Duodenal mucosa (tissue), 2 donors: ENCODE results near the gene ZNF407.
"Not testable (repeated sequence)": the region's sequence is repeated elsewhere in the genome, so short reads cannot be mapped to it uniquely, and the experiment has no call there.

ENCODE experiments used
- H3K27ac ChIP-seq: one replicate; pipeline ENCODE4 v1.7.0; 2013; ENCODE audit warnings: low read depth, low read length
- H3K27me3 ChIP-seq, 2 donors: one replicate each; pipeline ENCODE4 v1.7.0; 2013; ENCODE audit warnings: low read length in 2 of 2, control low read depth in 1 of 2; ENCODE audit not compliant: insufficient read depth in 2 of 2, control insufficient read depth in 1 of 2
- H3K36me3 ChIP-seq, 2 donors: one replicate each; pipeline ENCODE4 v1.7.0; 2013; ENCODE audit warnings: low read length in 2 of 2, control low read depth in 1 of 2; ENCODE audit not compliant: insufficient read depth in 2 of 2, control insufficient read depth in 1 of 2
- H3K4me1 ChIP-seq, 2 donors: one replicate each; pipeline ENCODE4 v1.7.0; 2013; ENCODE audit warnings: low read length in 2 of 2, control low read depth in 1 of 2; ENCODE audit not compliant: insufficient read depth in 2 of 2, control insufficient read depth in 1 of 2
- H3K4me3 ChIP-seq, 2 donors: one replicate each; pipeline ENCODE4 v1.7.0; 2013; ENCODE audit warnings: low read length in 2 of 2, low read depth in 1 of 2
- H3K9ac ChIP-seq, 2 donors: one replicate each; pipeline ENCODE4 v1.7.0; 2013; ENCODE audit warnings: low read length in 2 of 2, low read depth in 1 of 2
- H3K9me3 ChIP-seq, 2 donors: one replicate each; pipeline ENCODE4 v1.7.0; 2013; ENCODE audit warnings: low read length in 2 of 2, control low read depth in 1 of 2; ENCODE audit not compliant: control insufficient read depth in 1 of 2

The ZNF407 gene

DNA sequence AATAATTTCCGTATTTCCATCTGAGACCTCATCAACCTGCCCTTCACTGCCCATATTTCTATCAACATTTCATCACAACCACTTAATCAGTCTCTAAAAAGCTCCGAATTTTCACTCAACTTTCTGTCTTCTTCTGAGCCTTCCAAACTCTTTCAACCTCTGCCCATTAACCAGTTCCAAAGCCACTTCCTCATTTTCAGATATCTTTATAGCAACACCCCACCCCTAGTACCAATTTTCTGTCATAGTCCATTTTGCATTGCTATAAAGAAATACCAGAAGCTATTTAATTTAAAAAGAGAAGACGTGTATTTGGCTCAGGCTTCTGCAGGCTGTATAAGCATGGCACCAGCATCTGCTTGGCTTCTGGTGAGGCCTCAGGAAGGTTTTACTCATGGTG, 504.2 kb downstream of the ZNF407 start:
- Histone ChIP-seq H3K27ac (no peak overlapping the region), H3K9ac (no peak overlapping the region), H3K4me1 (no peaks in the 10 kb centered on the region), H3K4me3 (no peak overlapping the region), H3K9me3 (no peaks in the 10 kb centered on the region), H3K27me3 (no peaks in the 10 kb centered on the region), H3K36me3 (no peaks in the 10 kb centered on the region)

DNA sequence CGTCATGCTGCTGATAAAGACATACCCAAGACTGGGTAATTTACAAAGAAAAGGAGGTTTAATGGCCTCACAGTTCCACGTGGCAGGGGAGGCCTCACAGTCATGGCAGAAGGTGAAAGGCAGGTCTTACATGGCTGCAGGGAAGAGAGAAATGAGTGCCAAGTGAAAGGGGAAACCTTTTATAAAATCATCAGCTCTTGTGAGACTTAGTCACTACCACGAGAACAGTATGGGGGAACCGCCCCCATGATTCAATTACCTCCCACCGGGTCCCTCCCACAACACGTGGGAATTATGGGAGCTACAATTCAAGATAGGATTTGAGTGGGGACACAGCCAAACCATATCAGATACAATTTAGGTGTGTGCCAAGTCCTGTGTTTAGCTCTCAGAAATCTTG, 506.4 kb downstream of the ZNF407 start:
- not testable (repeated sequence) for H3K4me3 ChIP-seq, H3K36me3 ChIP-seq, H3K27ac ChIP-seq, H3K9ac ChIP-seq, H3K27me3 ChIP-seq, H3K9me3 ChIP-seq, H3K4me1 ChIP-seq

GRCh38 chr18:75104483-75104882, 506.8 kb downstream of the ZNF407 start:
- H3K27me3 ChIP-seq: no peaks in the 10 kb centered on the region
- no peak overlapping the region for H3K27ac ChIP-seq
- H3K36me3 ChIP-seq: no peaks in the 10 kb centered on the region
- no peaks in the 10 kb centered on the region for H3K4me1 ChIP-seq
- H3K9ac ChIP-seq: no peak overlapping the region
- no peaks in the 10 kb centered on the region for H3K9me3 ChIP-seq
- no peak overlapping the region for H3K4me3 ChIP-seq

- H3K9me3 ChIP-seq: no peaks in the 10 kb centered on the region
- H3K9ac ChIP-seq: no peak overlapping the region
- no peak overlapping the region for H3K27ac ChIP-seq
- H3K36me3 ChIP-seq: no peaks in the 10 kb centered on the region
- no peaks in the 10 kb centered on the region for H3K4me1 ChIP-seq
- no peak overlapping the region for H3K4me3 ChIP-seq
- H3K27me3 ChIP-seq: no peaks in the 10 kb centered on the region
These were observed 508.0 kb downstream of the ZNF407 start for GRCh38 chr18:75105551-75106254.

DNA sequence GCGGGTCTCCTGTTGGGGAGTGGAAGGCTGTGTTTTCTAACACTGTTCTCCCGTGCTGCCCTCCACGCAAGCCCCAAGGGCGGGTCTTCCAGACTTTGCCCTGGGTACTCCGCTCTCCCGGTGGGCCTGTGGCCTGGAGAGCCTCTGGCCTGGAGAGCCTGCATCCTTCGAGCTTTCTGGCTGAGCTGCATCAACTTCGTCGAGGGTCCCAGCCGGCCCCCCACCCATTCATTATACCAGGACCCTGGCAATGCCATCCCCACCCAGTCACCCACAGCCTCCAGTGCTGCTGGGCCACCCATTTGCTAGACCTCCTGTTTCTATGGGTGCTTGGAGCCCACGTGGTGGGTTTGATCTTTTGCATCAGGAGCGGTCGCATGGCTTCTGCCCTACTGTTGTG, 509.1 kb downstream of the ZNF407 start:
- Histone ChIP-seq H3K27me3 (no peaks in the 10 kb centered on the region), H3K36me3 (no peaks in the 10 kb centered on the region), H3K9me3 (no peaks in the 10 kb centered on the region)

DNA sequence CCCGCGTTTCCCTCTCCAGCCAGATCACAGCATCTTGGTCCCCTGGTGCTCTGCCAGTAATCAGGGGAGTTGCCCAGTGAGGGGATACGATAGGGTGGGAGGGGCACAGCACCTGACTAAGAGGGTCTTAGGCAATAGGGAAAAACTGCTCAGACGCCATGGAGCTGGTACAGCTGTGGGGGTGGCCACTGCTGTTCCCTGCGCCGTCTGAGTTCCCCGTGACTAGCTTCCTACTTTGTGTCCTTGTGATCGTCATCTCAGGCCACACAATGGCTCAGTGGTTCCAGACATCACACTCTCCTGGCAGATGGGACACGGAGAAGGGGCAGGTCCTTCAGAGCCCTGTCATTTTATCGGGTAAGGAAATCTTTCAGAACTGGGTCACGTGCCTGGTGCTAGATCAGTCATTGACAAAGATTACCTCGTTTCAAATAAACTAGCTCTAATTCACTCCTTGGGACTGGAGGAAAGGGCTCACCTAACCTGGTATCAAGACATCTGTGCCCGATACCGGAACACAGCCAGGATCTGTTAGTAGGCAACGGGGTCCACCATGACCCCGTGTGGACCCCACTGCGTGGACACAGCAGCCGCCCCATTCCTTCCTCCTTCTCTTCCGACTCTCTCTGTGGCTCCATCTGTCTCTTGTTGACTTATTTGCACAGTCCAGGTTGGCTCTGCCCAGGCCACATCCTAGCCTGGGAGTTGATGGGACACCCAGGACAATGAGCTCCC, 509.7 kb downstream of the ZNF407 start:
- H3K4me3 ChIP-seq: no peak overlapping the region
- H3K27me3 ChIP-seq: no peaks in the 10 kb centered on the region
- H3K4me1 ChIP-seq: no peaks in the 10 kb centered on the region
- no peak overlapping the region for H3K9ac ChIP-seq
- no peaks in the 10 kb centered on the region for H3K36me3 ChIP-seq
- H3K9me3 ChIP-seq: no peaks in the 10 kb centered on the region
- no peak overlapping the region for H3K27ac ChIP-seq

More for the DNA sequence above, 509.1 kb downstream of the ZNF407 start:
- H3K4me3 ChIP-seq: no peak overlapping the region
- no peak overlapping the region for H3K27ac ChIP-seq
- H3K4me1 ChIP-seq: no peaks in the 10 kb centered on the region
- no peak overlapping the region for H3K9ac ChIP-seq

GRCh38 chr18:75107931-75108276, 510.2 kb downstream of the ZNF407 start:
- H3K27me3 ChIP-seq: no peaks in the 10 kb centered on the region
- H3K9me3 ChIP-seq: no peaks in the 10 kb centered on the region
- no peak overlapping the region for H3K27ac ChIP-seq
- no peaks in the 10 kb centered on the region for H3K36me3 ChIP-seq
- H3K4me1 ChIP-seq: no peaks in the 10 kb centered on the region
- H3K4me3 ChIP-seq: no peak overlapping the region
- no peak overlapping the region for H3K9ac ChIP-seq

DNA sequence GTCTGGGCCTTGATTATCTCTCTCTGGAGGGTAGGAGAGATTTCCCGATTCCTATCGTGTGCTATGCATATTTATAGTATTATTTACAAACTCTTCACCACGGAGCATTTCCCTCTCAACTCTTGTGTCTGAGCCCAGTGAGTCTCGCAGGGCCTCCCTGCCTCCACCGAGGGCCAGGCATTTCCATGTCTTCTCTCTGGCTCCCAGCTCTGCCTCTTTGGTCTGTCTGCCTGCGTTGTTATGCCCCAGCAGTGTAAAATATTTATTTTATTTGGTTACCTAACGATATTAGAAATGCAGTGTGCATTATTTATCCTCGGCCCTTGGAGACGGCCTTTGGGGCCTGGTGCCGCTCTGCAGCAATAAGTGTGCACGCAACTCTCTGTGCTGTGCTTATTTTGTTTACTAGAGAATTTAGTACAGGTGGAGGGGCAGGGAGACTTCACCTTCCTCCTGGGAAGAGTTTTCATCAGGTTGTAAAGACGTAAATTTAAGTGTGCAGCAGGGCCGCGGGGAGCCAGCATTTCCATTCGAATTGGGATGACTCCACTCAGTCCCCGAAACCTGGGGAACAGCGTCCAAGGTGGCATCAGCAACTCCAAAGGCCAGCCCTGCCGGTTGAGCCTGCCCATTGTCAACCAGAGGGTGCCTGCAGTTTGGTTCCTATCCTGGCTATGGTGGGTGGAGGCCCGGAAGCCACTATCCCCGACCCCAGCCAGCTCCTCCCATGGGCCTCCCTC, 511.1 kb downstream of the ZNF407 start:
- Histone ChIP-seq H3K27me3 (no peaks in the 10 kb centered on the region), H3K4me1 (no peaks in the 10 kb centered on the region), H3K4me3 (no peak overlapping the region), H3K9ac (no peak overlapping the region), H3K27ac (no peak overlapping the region), H3K36me3 (no peaks in the 10 kb centered on the region), H3K9me3 (no peaks in the 10 kb centered on the region)

- Histone ChIP-seq H3K4me1 (no peaks in the 10 kb centered on the region), H3K36me3 (no peaks in the 10 kb centered on the region), H3K27me3 (no peaks in the 10 kb centered on the region), H3K9me3 (no peaks in the 10 kb centered on the region), H3K27ac (no peak overlapping the region), H3K4me3 (no peak overlapping the region), H3K9ac (no peak overlapping the region)
These were observed 511.6 kb downstream of the ZNF407 start for GRCh38 chr18:75109319-75109691.

- H3K9me3 ChIP-seq: no peaks in the 10 kb centered on the region
- H3K36me3 ChIP-seq: no peaks in the 10 kb centered on the region
- no peak overlapping the region for H3K4me3 ChIP-seq
- no peak overlapping the region for H3K27ac ChIP-seq
- H3K4me1 ChIP-seq: no peaks in the 10 kb centered on the region
- H3K9ac ChIP-seq: no peak overlapping the region
- no peaks in the 10 kb centered on the region for H3K27me3 ChIP-seq
These were observed 512.1 kb downstream of the ZNF407 start for GRCh38 chr18:75109819-75110218.
